ENCODE measurements around the gene TBCK.
"Not testable (repeated sequence)": the region's sequence is repeated elsewhere in the genome, so short reads cannot be mapped to it uniquely, and the experiment has no call there.

Gene TBCK

DNA sequence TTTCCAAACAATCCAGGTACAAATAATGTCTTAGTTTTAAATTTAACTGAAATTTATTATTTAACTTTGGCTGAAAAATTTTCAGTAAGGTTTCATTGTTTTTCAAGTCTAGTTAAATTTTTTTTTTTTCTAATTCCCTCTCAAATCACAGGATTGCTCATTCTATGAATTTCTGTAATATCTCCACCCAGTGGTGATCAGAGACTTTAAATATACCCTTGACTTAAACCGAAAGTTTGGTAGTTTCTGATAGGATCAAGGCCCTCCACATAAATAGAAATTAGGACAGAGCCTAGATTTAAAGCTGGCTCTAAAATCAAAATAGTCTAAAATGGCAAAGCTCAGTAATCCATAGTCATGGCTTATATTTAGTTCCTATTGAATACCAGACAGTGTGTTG lies 175.4 kb downstream of the TBCK start:
- TF ChIP-seq, protein P1, sequence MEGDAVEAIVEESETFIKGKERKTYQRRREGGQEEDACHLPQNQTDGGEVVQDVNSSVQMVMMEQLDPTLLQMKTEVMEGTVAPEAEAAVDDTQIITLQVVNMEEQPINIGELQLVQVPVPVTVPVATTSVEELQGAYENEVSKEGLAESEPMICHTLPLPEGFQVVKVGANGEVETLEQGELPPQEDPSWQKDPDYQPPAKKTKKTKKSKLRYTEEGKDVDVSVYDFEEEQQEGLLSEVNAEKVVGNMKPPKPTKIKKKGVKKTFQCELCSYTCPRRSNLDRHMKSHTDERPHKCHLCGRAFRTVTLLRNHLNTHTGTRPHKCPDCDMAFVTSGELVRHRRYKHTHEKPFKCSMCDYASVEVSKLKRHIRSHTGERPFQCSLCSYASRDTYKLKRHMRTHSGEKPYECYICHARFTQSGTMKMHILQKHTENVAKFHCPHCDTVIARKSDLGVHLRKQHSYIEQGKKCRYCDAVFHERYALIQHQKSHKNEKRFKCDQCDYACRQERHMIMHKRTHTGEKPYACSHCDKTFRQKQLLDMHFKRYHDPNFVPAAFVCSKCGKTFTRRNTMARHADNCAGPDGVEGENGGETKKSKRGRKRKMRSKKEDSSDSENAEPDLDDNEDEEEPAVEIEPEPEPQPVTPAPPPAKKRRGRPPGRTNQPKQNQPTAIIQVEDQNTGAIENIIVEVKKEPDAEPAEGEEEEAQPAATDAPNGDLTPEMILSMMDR (IDR thresholded peaks at IDR 0.05; ENCODE audit: extremely low read depth, insufficient read depth, missing control alignments): no peak
- no peak for DNase-seq (ENCODE audit: low spot score)

DNA sequence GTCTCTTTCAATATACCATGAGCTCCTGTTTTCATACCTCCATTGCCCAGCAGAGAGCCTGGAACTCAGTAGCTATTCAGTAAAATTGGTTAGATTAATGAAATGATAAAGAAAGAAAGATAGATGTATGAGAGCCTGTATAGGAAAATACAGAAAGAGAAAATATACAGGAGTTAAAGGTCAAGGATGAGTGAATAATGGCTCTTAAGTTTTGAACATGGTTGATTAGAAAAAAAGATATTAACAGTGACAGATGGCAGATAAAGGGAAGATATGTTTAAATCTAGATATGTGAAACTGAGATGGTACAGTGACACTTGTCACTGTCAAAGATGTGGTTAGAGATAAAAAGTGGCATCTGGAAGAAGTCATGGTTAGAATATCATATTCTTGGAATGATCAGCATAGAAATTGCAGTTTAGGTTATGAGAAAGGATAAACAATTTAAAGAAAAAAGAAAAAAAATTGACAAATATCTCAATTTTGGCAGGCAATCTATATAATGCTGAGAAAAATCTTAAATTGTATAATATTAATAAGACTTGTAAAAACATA lies 179.2 kb downstream of the TBCK start:
- no peak for DNase-seq (ENCODE audit: low spot score)
- TF ChIP-seq, protein P1 (IDR thresholded peaks at IDR 0.05; ENCODE audit: extremely low read depth, insufficient read depth, missing control alignments): no peak
- in situ Hi-C loops (cut with MboI; ENCODE audit: low pct_unique_long_range_greater_than_20kb, low sequenced_read_pairs, unreplicated experiment): no loop called here

More for the DNA sequence above, 175.4 kb downstream of the TBCK start:
- in situ Hi-C loops (cut with MboI; ENCODE audit: low pct_unique_long_range_greater_than_20kb, low sequenced_read_pairs, unreplicated experiment): no loop called here

DNA sequence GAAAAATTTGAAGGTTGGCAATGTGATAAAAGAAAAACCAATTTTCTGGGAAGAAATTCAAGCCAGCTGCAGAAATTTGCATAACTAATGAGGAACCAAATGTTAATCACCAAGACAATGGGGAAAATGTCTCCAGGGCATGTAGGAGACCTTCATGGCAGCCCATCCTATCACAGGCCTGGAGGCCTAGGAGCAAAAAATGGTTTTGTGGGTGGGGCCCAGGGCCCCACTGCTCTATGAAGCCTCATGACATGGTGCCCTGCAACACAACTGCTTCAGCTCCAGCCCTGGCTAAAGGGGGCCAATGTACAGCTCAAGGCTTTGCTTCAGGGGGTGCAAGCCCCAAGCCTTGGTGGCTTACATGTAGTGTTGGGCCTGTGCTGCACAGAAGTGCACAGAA lies 184.0 kb downstream of the TBCK start:
- DNase-seq (ENCODE audit: low spot score): no peak
- TF ChIP-seq, protein P1 (IDR thresholded peaks at IDR 0.05; ENCODE audit: extremely low read depth, insufficient read depth, missing control alignments): no peak
- in situ Hi-C loops (cut with MboI; ENCODE audit: low pct_unique_long_range_greater_than_20kb, low sequenced_read_pairs, unreplicated experiment): no loop called here

DNA sequence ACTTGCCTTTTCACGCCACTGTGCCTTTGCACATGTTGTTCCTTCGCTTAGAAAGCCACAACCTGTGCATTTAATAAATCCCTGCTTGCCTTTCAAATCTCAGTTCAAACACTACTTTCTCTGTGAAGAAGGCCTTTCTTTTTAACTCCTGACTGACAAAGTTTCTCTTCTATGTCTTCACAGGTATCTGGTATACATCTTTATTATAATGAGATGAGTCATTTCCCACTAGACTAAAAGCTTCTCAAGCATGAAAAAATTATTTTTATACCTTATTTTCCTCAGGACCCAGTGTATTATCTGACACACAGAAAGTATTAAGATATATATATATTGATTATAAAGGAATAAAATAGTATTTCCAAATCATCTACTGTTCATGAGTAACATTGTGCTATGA lies 189.9 kb downstream of the TBCK start:
- in situ Hi-C loops (cut with MboI; ENCODE audit: low pct_unique_long_range_greater_than_20kb, low sequenced_read_pairs, unreplicated experiment): no loop called here
- peak; percentile 11 for DNase-seq (ENCODE audit: low spot score)

DNA sequence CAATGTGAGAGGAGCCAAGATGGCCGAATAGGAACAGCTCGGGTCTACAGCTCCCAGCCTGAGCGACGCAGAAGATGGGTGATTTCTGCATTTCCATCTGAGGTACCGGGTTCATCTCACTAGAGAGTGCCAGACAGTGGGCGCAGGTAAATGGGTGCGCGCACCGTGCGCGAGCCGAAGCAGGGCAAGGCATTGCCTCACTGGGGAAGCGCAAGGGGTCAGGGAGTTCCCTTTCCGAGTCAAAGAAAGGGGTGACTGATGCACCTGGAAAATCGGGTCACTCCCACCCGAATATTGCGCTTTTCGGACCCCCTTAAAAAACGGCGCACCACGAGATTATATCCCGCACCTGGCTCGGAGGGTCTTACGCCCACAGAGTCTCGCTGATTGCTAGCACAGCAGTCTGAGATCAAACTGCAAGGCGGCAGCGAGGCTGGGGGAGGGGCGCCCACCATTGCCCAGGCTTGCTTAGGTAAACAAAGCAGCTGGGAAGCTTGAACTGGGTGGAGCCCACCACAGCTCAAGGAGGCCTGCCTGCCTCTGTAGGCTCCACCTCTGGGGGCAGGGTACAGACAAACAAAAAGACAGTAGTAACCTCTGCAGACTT lies 196.0 kb downstream of the TBCK start:
- in situ Hi-C loops (cut with MboI; ENCODE audit: low pct_unique_long_range_greater_than_20kb, low sequenced_read_pairs, unreplicated experiment); DNase-seq (ENCODE audit: low spot score): not testable (repeated sequence)

More for the DNA sequence above, 189.9 kb downstream of the TBCK start:
- TF ChIP-seq, protein P1 (IDR thresholded peaks at IDR 0.05; ENCODE audit: extremely low read depth, insufficient read depth, missing control alignments): no peak

DNA sequence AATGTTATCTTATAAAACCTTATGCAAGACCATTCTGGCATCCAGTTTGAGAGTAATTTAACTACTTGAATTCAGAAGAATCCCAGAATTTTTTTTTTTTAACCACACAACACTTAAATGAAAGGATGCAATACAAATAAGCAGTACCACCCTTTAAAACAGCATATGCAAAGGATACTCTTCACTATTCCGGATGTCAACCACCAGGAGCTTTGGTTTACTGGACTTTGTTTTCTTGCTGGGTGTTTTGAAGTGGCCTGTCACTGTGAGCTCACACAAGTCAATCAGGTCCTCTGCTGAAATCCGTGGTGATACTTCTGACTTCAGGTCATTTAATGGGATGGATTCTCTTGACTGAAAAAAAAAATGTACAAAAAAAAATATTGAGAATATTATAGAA lies 200.0 kb downstream of the TBCK start:
- DNase-seq (ENCODE audit: low spot score): no peak
- TF ChIP-seq, protein P1 (IDR thresholded peaks at IDR 0.05; ENCODE audit: extremely low read depth, insufficient read depth, missing control alignments): no peak
- in situ Hi-C loops (cut with MboI; ENCODE audit: low pct_unique_long_range_greater_than_20kb, low sequenced_read_pairs, unreplicated experiment): no loop called here

DNA sequence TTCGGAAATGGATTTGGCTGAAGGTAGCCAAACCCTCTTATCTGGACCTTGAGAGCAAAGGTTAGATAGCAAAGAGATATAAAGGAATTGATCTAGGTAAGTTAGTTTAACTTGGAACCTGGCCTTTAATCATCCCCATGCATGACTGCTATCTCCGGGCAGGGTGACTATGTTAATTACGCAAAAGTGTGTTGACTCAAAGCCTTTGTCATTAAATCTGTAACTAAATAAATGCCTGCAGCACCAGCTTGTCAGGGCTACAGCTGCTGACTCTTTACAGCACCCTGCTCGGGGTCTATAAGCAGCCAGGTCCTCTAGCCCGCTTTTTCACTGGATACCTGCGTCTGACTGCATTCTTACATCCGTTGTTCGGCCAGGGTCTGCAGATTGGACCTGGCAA lies 201.7 kb downstream of the TBCK start:
- in situ Hi-C loops (cut with MboI; ENCODE audit: low pct_unique_long_range_greater_than_20kb, low sequenced_read_pairs, unreplicated experiment): no loop called here
- no peak for DNase-seq (ENCODE audit: low spot score)
- TF ChIP-seq, protein P1 (IDR thresholded peaks at IDR 0.05; ENCODE audit: extremely low read depth, insufficient read depth, missing control alignments): no peak

DNA sequence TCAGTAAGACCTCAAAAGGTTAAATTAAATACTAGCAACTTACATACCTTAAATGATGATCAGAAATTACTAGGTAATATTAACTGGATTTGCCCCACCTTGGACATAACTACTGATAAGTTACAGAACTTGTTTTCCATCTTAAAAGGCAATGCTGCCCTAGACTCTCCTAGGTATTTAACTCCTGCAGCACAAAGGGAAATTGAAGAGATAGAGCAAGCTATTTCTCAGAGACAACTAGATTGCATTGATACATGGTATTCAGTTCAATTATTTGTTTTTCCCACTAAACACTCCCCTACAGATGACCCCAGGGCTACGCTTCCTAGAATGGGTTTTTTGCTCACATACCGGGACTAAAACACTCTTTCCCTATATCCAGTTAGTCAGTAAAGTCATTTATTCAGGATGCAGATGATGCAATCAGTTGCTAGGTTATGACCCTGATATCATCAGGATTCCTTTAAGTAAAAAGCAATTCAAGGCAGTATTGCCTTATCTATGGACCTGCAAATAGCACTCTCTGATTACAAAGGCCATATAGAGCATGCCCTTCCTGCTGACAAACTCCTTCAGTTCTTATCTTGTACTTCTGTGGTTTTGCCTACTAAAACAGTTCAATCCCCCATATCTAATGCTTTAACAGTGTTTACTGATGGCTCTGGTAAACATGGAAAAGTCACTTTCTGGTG lies 204.1 kb downstream of the TBCK start:
- DNase-seq (ENCODE audit: low spot score); in situ Hi-C loops (cut with MboI; ENCODE audit: low pct_unique_long_range_greater_than_20kb, low sequenced_read_pairs, unreplicated experiment): not testable (repeated sequence)
